Measurements from ENCODE around the gene VAV2. TPM values are rescaled to one million over a fixed set of nuclear protein-coding genes. Genes with fewer than 3 reads are reported as not detected.

VAV2 gene
- total RNA-seq, 3 donors from 2014 or later (not counting 1 experiment from before 2014, with no cell fraction given): 3.9 to 5.1 (median 4.8) TPM

GRCh38 chr9:133945977-133946753 is 46.0 kb downstream of the VAV2 start:
- intact Hi-C loops (cut with micrococcal nuclease): no loop called here
- Mint-ChIP-seq H3K36me3 (no peaks in the 10 kb centered on the region), H3K27ac (no peak overlapping the region), H3K9me3 (no peaks in the 10 kb centered on the region), H3K4me1 (no peaks in the 10 kb centered on the region), H3K4me3 (no peak overlapping the region), H3K27me3 (ENCODE audit: low read depth in 2 of 2) (no peaks in the 10 kb centered on the region)
- DNase-seq: no peak
- no peak for TF ChIP-seq CTCF (IDR thresholded peaks at IDR 0.05)
- Histone ChIP-seq H3K27me3 (ENCODE audit: control insufficient read depth, insufficient read depth, low read length) (no peaks in the 10 kb centered on the region), H3K4me3 (ENCODE audit: low read length) (no peak overlapping the region), H3K36me3 (ENCODE audit: control insufficient read depth, insufficient read depth, low read length) (no peaks in the 10 kb centered on the region), H3K27ac (ENCODE audit: low read length) (peak overlapping the region; percentile 19), H3K4me1 (ENCODE audit: control insufficient read depth, insufficient read depth, low read length) (peaks cover 23% of the 10 kb centered on the region), H3K9me3 (ENCODE audit: control insufficient read depth, insufficient read depth, low read length) (no peaks in the 10 kb centered on the region)
- 76% methylated on average over 14 of the region's 14 CpGs for WGBS (ENCODE audit: insufficient coverage)
- ATAC-seq: no peak

- no peaks in the 10 kb centered on the region for H3K36me3 Mint-ChIP-seq
- H3K27ac Mint-ChIP-seq: no peak overlapping the region
- DNase-seq (no peak), ATAC-seq (no peak)
- WGBS (ENCODE audit: insufficient coverage): 62% methylated on average over 13 of the region's 13 CpGs
- H3K27me3 ChIP-seq (ENCODE audit: control insufficient read depth, insufficient read depth, low read length): no peaks in the 10 kb centered on the region
- H3K27ac ChIP-seq (ENCODE audit: low read length): peak overlapping the region; percentile 33
- H3K4me1 ChIP-seq (ENCODE audit: control insufficient read depth, insufficient read depth, low read length): peaks cover 23% of the 10 kb centered on the region
- H3K9me3 ChIP-seq (ENCODE audit: control insufficient read depth, insufficient read depth, low read length): no peaks in the 10 kb centered on the region
- intact Hi-C loops (cut with micrococcal nuclease): no loop called here
- no peaks in the 10 kb centered on the region for H3K36me3 ChIP-seq (ENCODE audit: control insufficient read depth, insufficient read depth, low read length)
- no peak overlapping the region for H3K4me3 ChIP-seq (ENCODE audit: low read length)
- H3K4me3 Mint-ChIP-seq: no peak overlapping the region
- TF ChIP-seq CTCF (IDR thresholded peaks at IDR 0.05): no peak
- H3K9me3 Mint-ChIP-seq: no peaks in the 10 kb centered on the region
- no peaks in the 10 kb centered on the region for H3K4me1 Mint-ChIP-seq
- no peaks in the 10 kb centered on the region for H3K27me3 Mint-ChIP-seq (ENCODE audit: low read depth in 2 of 2)
These were observed 46.7 kb downstream of the VAV2 start for GRCh38 chr9:133945314-133945975.

GRCh38 chr9:133944746-133945135 is 47.4 kb downstream of the VAV2 start:
- Histone ChIP-seq H3K27me3 (ENCODE audit: control insufficient read depth, insufficient read depth, low read length) (no peaks in the 10 kb centered on the region), H3K36me3 (ENCODE audit: control insufficient read depth, insufficient read depth, low read length) (no peaks in the 10 kb centered on the region), H3K27ac (ENCODE audit: low read length) (peak overlapping the region; percentile 33), H3K9me3 (ENCODE audit: control insufficient read depth, insufficient read depth, low read length) (no peaks in the 10 kb centered on the region), H3K4me3 (ENCODE audit: low read length) (no peak overlapping the region), H3K4me1 (ENCODE audit: control insufficient read depth, insufficient read depth, low read length) (peaks cover 23% of the 10 kb centered on the region)
- Mint-ChIP-seq H3K9me3 (no peaks in the 10 kb centered on the region), H3K27me3 (ENCODE audit: low read depth in 2 of 2) (no peaks in the 10 kb centered on the region), H3K27ac (no peak overlapping the region), H3K4me3 (no peak overlapping the region), H3K36me3 (no peaks in the 10 kb centered on the region), H3K4me1 (no peaks in the 10 kb centered on the region)
- ATAC-seq: no peak
- TF ChIP-seq CTCF (IDR thresholded peaks at IDR 0.05): no peak
- DNase-seq: no peak
- 93% methylated on average over 14 of the region's 14 CpGs for WGBS (ENCODE audit: insufficient coverage)
- intact Hi-C loops (cut with micrococcal nuclease): no loop called here
